Omental fat pad (tissue), 4 donors: Measurements from ENCODE around the gene TFRC. TPM values are rescaled to one million over a fixed set of nuclear protein-coding genes. Genes with fewer than 3 reads are reported as not detected.
"Not testable (repeated sequence)": the region's sequence is repeated elsewhere in the genome, so short reads cannot be mapped to it uniquely, and the experiment has no call there.

Source experiments
- ATAC-seq: fragments of 150-250 bp; one replicate; pipeline ENCODE4 v1.9.1; 2016; ENCODE audit warnings: mild to moderate bottlenecking, moderate library complexity; ENCODE audit not compliant: low FRiP score
- DNase-seq: peaks from one replicate; pipeline ENCODE4 v3.0.0-alpha.2; 2019; ENCODE audit warnings: low spot score
- CTCF ChIP-seq, 3 donors: fragments of 450-650 bp; IDR thresholded peaks; one replicate each; pipeline ENCODE4 v1.5.1; 2016 to 2017; ENCODE audit warnings: antibody characterized with exemption in 3 of 3, mild to moderate bottlenecking in 3 of 3, moderate library complexity in 2 of 3
- total RNA-seq, 4 donors: library from RNA; depleted of rRNA; stranded (reverse); fragments of >200 nt; gene quantifications; one replicate each; pipeline ENCODE4 v1.1.0, GENCODE V29; 2016

TFRC gene
- total RNA-seq, 4 donors from 2014 or later = 144 to 333 (median 242) TPM

- TF ChIP-seq CTCF (IDR thresholded peaks at IDR 0.05) = no peak
These were observed 15.7 kb upstream of the TFRC start for GRCh38 chr3:196097373-196098154.

GRCh38 chr3:196096382-196096953, 14.6 kb upstream of the TFRC start:
- ATAC-seq = peak; percentile 35
- DNase-seq = no peak
- no peak for TF ChIP-seq CTCF (IDR thresholded peaks at IDR 0.05)

More at GRCh38 chr3:196097373-196098154, 15.7 kb upstream of the TFRC start:
- DNase-seq (no peak), ATAC-seq (no peak)

GRCh38 chr3:196093317-196094111, 11.6 kb upstream of the TFRC start:
- DNase-seq (no peak), ATAC-seq (peak; percentile 56)
- TF ChIP-seq CTCF (IDR thresholded peaks at IDR 0.05) = no peak

GRCh38 chr3:196087906-196088305, 6.0 kb upstream of the TFRC start:
- ATAC-seq (no peak), DNase-seq (no peak)
- no peak for TF ChIP-seq CTCF (IDR thresholded peaks at IDR 0.05)

- ATAC-seq (no peak), DNase-seq (no peak)
- TF ChIP-seq CTCF (IDR thresholded peaks at IDR 0.05) = no peak
These were observed 705 bp upstream of the TFRC start for GRCh38 chr3:196082619-196082971.

GRCh38 chr3:196081002-196081833, 672 bp downstream of the TFRC start:
- no peak for TF ChIP-seq CTCF (IDR thresholded peaks at IDR 0.05)
- DNase-seq (no peak), ATAC-seq (peak; percentile 50)

- not testable (repeated sequence) for DNase-seq, ATAC-seq
These were observed 1.6 kb downstream of the TFRC start for GRCh38 chr3:196080101-196080846.
